OCI-LY1 (cell line): ENCODE results near the gene IQCF5.

Source experiments
- H2AFZ ChIP-seq: fragments of 200-600 bp; sonication (generic), shearing (Covaris generic); 2 replicates; pipeline ENCODE4 v1.6.0; 2014; ENCODE audit warnings: antibody characterized with exemption, mild to moderate bottlenecking, low read length
- H3F3A ChIP-seq: fragments of 200-600 bp; sonication (generic), shearing (Covaris generic); 2 replicates; pipeline ENCODE4 v1.6.0; 2014; ENCODE audit warnings: mild to moderate bottlenecking, antibody characterized with exemption, low read length, moderate library complexity; ENCODE audit not compliant: insufficient read depth
- H3K27ac ChIP-seq: fragments of 200-600 bp; sonication (generic); 2 replicates; pipeline ENCODE4 v1.5.1; 2014; ENCODE audit warnings: low read length, mixed run types, mild to moderate bottlenecking, low read depth; ENCODE audit not compliant: poor library complexity, severe bottlenecking
- H3K27me3 ChIP-seq: fragments of 200-600 bp; sonication (generic); 2 replicates; pipeline ENCODE4 v1.6.0; 2014; ENCODE audit warnings: antibody characterized with exemption, mild to moderate bottlenecking, low read length, moderate library complexity; ENCODE audit not compliant: insufficient read depth
- H3K36me3 ChIP-seq: fragments of 200-600 bp; sonication (generic); 2 replicates; pipeline ENCODE4 v1.6.1; 2014; ENCODE audit warnings: mild to moderate bottlenecking, antibody characterized with exemption, low read length, moderate library complexity, mixed read lengths; ENCODE audit not compliant: insufficient read depth
- H3K4me1 ChIP-seq: fragments of 200-600 bp; sonication (generic); 2 replicates; pipeline ENCODE4 v1.5.1; 2014; ENCODE audit warnings: mild to moderate bottlenecking, low read length, moderate library complexity; ENCODE audit not compliant: insufficient read depth, severe bottlenecking
- H3K4me2 ChIP-seq: fragments of 200-600 bp; sonication (generic), shearing (Covaris generic); 2 replicates; pipeline ENCODE4 v1.6.1; 2014; ENCODE audit warnings: low read length
- H3K4me3 ChIP-seq: fragments of 200-600 bp; sonication (generic); 2 replicates; pipeline ENCODE4 v1.5.1; 2014; ENCODE audit warnings: low read length, low read depth, mild to moderate bottlenecking, mixed read lengths; ENCODE audit not compliant: poor library complexity, severe bottlenecking
- H3K79me2 ChIP-seq: fragments of 200-600 bp; shearing (Covaris generic); 2 replicates; pipeline ENCODE4 v1.6.1; 2016; ENCODE audit warnings: mixed run types, low read length, mixed read lengths; ENCODE audit not compliant: insufficient read depth
- H3K9ac ChIP-seq: fragments of 200-600 bp; sonication (generic), shearing (Covaris generic); 2 replicates; pipeline ENCODE4 v1.6.1; 2014; ENCODE audit warnings: mild to moderate bottlenecking, low read length, mixed read lengths
- H3K9me2 ChIP-seq: fragments of 200-600 bp; sonication (generic), shearing (Covaris generic); 2 replicates; pipeline ENCODE4 v1.6.1; 2014; ENCODE audit warnings: low read depth, mild to moderate bottlenecking, low read length, mixed read lengths
- H3K9me3 ChIP-seq: fragments of 200-600 bp; shearing (Covaris generic); 2 replicates; pipeline ENCODE4 v1.6.1; 2014; ENCODE audit warnings: low read length, mixed read lengths
- H4K20me1 ChIP-seq: fragments of 200-600 bp; sonication (generic), shearing (Covaris generic); 2 replicates; pipeline ENCODE4 v1.6.0; 2016; ENCODE audit warnings: mild to moderate bottlenecking, low read length; ENCODE audit not compliant: insufficient read depth
- CTCF ChIP-seq: fragments of 200-600 bp; sonication (generic), shearing (Covaris generic); IDR thresholded peaks from 2 replicates; pipeline ENCODE4 v1.5.1; 2017; ENCODE audit warnings: mild to moderate bottlenecking, antibody characterized with exemption, low read length, moderate library complexity, mixed read lengths
- EZH2 ChIP-seq: fragments of 200-600 bp; sonication (generic), shearing (Covaris generic); IDR thresholded peaks from 2 replicates; pipeline ENCODE4 v1.8.0; 2017; ENCODE audit warnings: borderline replicate concordance, mixed run types, mild to moderate bottlenecking, antibody characterized with exemption, low read length, moderate library complexity, mixed read lengths

Gene IQCF5

DNA sequence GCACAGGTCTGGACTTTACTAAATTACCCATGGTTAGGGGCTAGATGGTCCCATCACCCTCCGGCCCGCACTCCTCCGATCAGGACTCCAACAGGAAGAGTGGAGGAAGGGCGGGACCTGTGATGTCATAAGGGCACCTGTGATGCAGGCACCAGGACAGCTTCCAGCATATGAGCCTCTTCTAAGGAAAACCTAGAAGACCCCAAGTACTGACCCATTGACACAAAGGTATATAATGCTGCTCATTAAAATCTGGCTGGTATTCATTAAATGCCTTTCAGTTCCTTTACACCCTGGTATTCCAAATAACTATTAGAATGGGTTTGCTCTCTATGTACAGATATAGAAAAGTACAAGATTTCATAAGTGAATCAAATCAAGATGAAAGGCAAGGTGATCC is at the start of gene IQCF5:
IQCF5 (minus strand) TSS at position 101 of the 400 bp plus-strand sequence; CDS start at position 31, 70 bp downstream.
- no peak within 1 kb of the TSS for H3K27ac ChIP-seq
- no peak within 1 kb of the TSS for H3K9ac ChIP-seq
- H3K4me3 ChIP-seq, result no peak within 1 kb of the TSS
- no peaks in the 10 kb centered on the region for H3K4me1 ChIP-seq
- H3K79me2 ChIP-seq, result no peaks in the 10 kb centered on the region
- H2AFZ ChIP-seq, result no peak within 1 kb of the TSS
- H3K36me3 ChIP-seq, result no peaks in the 10 kb centered on the region
- no peaks in the 10 kb centered on the region for H4K20me1 ChIP-seq
- peaks cover 7% of the 10 kb centered on the region; the same call in 1 of the 2 replicates for H3K27me3 ChIP-seq
- H3K4me2 ChIP-seq, result no peak within 1 kb of the TSS
- no peaks in the 10 kb centered on the region for H3K9me2 ChIP-seq
- no peaks in the 10 kb centered on the region for H3K9me3 ChIP-seq
- no peaks in the 10 kb centered on the region for H3F3A ChIP-seq
- TF ChIP-seq CTCF (no peak), EZH2 (no peak)

DNA sequence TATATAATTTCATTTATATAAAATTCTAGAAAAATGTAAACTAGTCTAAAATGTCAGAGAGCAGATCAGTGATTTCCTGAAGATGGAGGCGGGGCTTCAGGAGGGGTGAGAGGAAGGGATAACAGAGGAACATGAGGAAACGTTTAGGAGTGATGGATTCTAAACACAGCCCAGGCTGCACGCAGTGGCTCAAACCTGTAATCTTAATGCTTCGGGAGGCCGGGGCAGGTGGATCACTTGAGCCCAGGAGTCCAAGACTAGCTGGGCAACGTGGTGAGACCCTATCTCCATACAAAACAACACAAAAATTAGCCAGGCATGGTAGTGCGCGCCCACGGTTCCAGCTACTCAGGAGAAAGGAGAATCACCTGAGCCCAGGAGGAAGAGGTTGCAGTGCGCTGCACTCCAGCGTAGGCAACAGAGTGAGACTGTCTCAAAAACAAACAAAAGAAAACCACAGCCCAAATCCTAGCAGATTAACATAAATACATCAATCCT is 45.7 kb upstream of the IQCF5 start:
- Histone ChIP-seq H3K36me3 (no peaks in the 10 kb centered on the region), H3K27ac (no peak overlapping the region), H3F3A (no peaks in the 10 kb centered on the region), H3K9me3 (no peaks in the 10 kb centered on the region), H2AFZ (no peak overlapping the region), H3K9me2 (no peaks in the 10 kb centered on the region), H3K9ac (no peak overlapping the region), H3K4me3 (no peak overlapping the region), H4K20me1 (no peaks in the 10 kb centered on the region), H3K4me2 (no peak overlapping the region), H3K27me3 (no peaks in the 10 kb centered on the region), H3K4me1 (no peaks in the 10 kb centered on the region), H3K79me2 (no peaks in the 10 kb centered on the region)
- TF ChIP-seq EZH2, result no peak
- no peak for TF ChIP-seq CTCF

DNA sequence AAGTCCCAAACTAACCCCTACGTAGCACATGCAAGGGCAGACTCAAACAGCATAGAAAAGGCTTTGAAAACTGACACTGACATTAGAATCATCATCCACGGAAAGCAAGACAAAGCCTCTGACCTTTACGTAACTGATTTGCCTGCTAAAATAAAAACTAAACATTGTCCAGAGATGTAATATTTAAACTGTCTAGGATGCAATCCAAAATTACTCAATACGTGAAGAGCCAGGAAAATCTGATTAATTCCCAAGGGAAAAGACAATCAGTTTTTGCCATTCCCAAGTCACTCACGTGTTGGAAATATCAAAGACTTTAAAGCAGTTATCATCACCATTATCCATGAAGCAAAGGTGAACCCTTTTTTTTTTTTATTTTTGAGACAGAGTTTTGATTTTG is 41.0 kb upstream of the IQCF5 start:
- H3K36me3 ChIP-seq, result no peaks in the 10 kb centered on the region
- H3K9ac ChIP-seq, result no peak overlapping the region
- H3K9me2 ChIP-seq, result no peaks in the 10 kb centered on the region
- H3K27ac ChIP-seq, result no peak overlapping the region
- no peak overlapping the region for H3K4me2 ChIP-seq
- no peaks in the 10 kb centered on the region for H3K79me2 ChIP-seq
- no peaks in the 10 kb centered on the region for H3K9me3 ChIP-seq
- no peak overlapping the region for H2AFZ ChIP-seq
- no peaks in the 10 kb centered on the region for H3K27me3 ChIP-seq
- TF ChIP-seq CTCF (no peak), EZH2 (no peak)
- H4K20me1 ChIP-seq, result no peaks in the 10 kb centered on the region
- no peaks in the 10 kb centered on the region for H3K4me1 ChIP-seq
- no peaks in the 10 kb centered on the region for H3F3A ChIP-seq
- no peak overlapping the region for H3K4me3 ChIP-seq
